HL-60 (cell line): Measurements from ENCODE around the gene COL4A6.

Source experiments
- DNase-seq, 2 experiments: peaks; one replicate each; pipeline ENCODE4 v3.0.0-alpha.2; 2010 to 2020; ENCODE audit warnings: low read depth in 1 of 2, low spot score in 1 of 2
- H3K27ac ChIP-seq: fragments of 250-450 bp; sonication (Bioruptor Pico); replicated peaks from 2 replicates; pipeline ENCODE4 v1.5.1; 2020; ENCODE audit warnings: mild to moderate bottlenecking, moderate library complexity
- H3K27me3 ChIP-seq: fragments of 250-450 bp; sonication (Bioruptor Pico); 2 replicates; pipeline ENCODE4 v1.5.1; 2021; ENCODE audit warnings: mild to moderate bottlenecking, moderate library complexity; ENCODE audit not compliant: insufficient read depth, poor library complexity, severe bottlenecking
- H3K4me3 ChIP-seq: replicated peaks from 2 replicates; pipeline ENCODE4 v1.5.1; 2011; ENCODE audit warnings: mild to moderate bottlenecking, control low read depth, low read length; ENCODE audit not compliant: insufficient read depth
- CTCF ChIP-seq: IDR thresholded peaks from one replicate; pipeline ENCODE4 v1.5.1; 2011; ENCODE audit warnings: low read length, control low read depth, inconsistent platforms; ENCODE audit not compliant: insufficient read depth
- GABPA ChIP-seq: IDR thresholded peaks from 2 replicates; pipeline ENCODE4 v1.6.1; 2012; ENCODE audit warnings: low read depth
- POLR2AphosphoS5 ChIP-seq: IDR thresholded peaks from 2 replicates; pipeline ENCODE4 v1.6.1; 2012; ENCODE audit warnings: low read depth
- REST ChIP-seq: IDR thresholded peaks from 2 replicates; pipeline ENCODE4 v1.6.1; 2012; ENCODE audit warnings: low read depth; ENCODE audit not compliant: insufficient replicate concordance
- SPI1 ChIP-seq: IDR thresholded peaks from 2 replicates; pipeline ENCODE4 v1.6.1; 2012; ENCODE audit warnings: low read depth, mild to moderate bottlenecking, borderline replicate concordance

COL4A6 gene

GRCh38 chrX:108270739-108271396 is 167.4 kb downstream of the COL4A6 start:
- Histone ChIP-seq H3K27me3 (no peaks in the 10 kb centered on the region), H3K4me3 (no peak overlapping the region), H3K27ac (no peak overlapping the region)
- DNase-seq, result no peak
- TF ChIP-seq REST, result no peak
- no peak for TF ChIP-seq SPI1
- TF ChIP-seq GABPA, result no peak
- no peak for TF ChIP-seq CTCF
- no peak for TF ChIP-seq POLR2AphosphoS5

DNA sequence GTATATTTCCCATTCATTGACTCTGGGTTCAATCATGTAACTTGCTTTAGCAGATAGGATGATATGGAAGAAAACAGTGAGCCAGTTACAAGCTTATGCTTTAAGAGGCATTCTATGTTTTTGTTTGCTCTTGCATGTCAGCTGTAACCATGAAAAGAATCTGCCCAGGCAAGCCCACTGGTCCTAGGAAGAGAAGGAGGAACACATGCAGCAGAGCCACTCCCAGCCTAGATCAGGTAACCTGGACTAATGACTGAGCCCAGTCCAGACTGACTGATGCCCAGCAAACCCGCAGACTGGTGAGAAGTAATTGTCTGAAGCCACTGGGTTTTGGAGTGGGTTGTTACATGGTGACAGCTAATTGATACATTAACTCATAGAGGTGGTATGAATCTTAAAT is 167.9 kb downstream of the COL4A6 start:
- Histone ChIP-seq H3K27me3 (no peaks in the 10 kb centered on the region), H3K27ac (no peak overlapping the region), H3K4me3 (no peak overlapping the region)
- no peak for DNase-seq
- TF ChIP-seq SPI1 (no peak), CTCF (no peak), GABPA (no peak), POLR2AphosphoS5 (no peak), REST (no peak)

- Histone ChIP-seq H3K4me3 (no peak overlapping the region), H3K27me3 (no peaks in the 10 kb centered on the region), H3K27ac (no peak overlapping the region)
- DNase-seq, result no peak
- no peak for TF ChIP-seq GABPA
- no peak for TF ChIP-seq SPI1
- no peak for TF ChIP-seq CTCF
- TF ChIP-seq POLR2AphosphoS5, result no peak
- TF ChIP-seq REST, result no peak
These were observed 169.7 kb downstream of the COL4A6 start for GRCh38 chrX:108268434-108269080.
